Gastrocnemius medialis (tissue), 4 donors: ENCODE data around the gene EPS8. TPM values are rescaled to one million over a fixed set of nuclear protein-coding genes. Genes with fewer than 3 reads are reported as not detected.
A peak's percentile ranks its signal among the peaks of the same experiment; 100 is the strongest.

Experiments
- ATAC-seq, 2 donors: fragments of 150-250 bp; one replicate each; pipeline ENCODE4 v1.9.1; 2016
- DNase-seq, 2 donors: peaks; one replicate each; pipeline ENCODE4 v3.0.0-alpha.2; 2019
- H3K27ac ChIP-seq, 4 donors: fragments of 200-600 bp; sonication (generic); 1 replicate in 1 of 4; 2 replicates in 3 of 4; pipeline ENCODE4 v1.5.1; 2016 to 2018; ENCODE audit warnings: mild to moderate bottlenecking in 2 of 4, moderate library complexity in 1 of 4
- H3K27me3 ChIP-seq, 3 donors: fragments of 200-600 bp; sonication (generic) in 2 of 3; 1 replicate in 1 of 3; 2 replicates in 2 of 3; pipeline versions ENCODE4 v1.5.1 to v1.6.0; 2016 to 2019; ENCODE audit warnings: mild to moderate bottlenecking in 1 of 3, moderate library complexity in 1 of 3
- H3K36me3 ChIP-seq, 2 donors: fragments of 200-600 bp; sonication (generic) in 1 of 2; one replicate each; pipeline ENCODE4 v1.5.1; 2017 to 2018
- H3K4me1 ChIP-seq, 2 donors: fragments of 200-600 bp; sonication (generic) in 1 of 2; one replicate each; pipeline ENCODE4 v1.5.1; 2016 to 2017; ENCODE audit warnings: mild to moderate bottlenecking in 2 of 2
- H3K4me3 ChIP-seq, 4 donors: fragments of 200-600 bp; sonication (generic) in 3 of 4; 1 replicate in 1 of 4; 2 replicates in 3 of 4; pipeline ENCODE4 v1.5.1; 2016 to 2019; ENCODE audit warnings: mild to moderate bottlenecking in 2 of 4
- H3K9me3 ChIP-seq, 3 donors: fragments of 200-600 bp; sonication (generic) in 2 of 3; 1 replicate in 1 of 3; 2 replicates in 2 of 3; pipeline ENCODE4 v1.5.1; 2016 to 2019
- CTCF ChIP-seq, 5 experiments: fragments of 450-650 bp in 3 of 5; fragments of 200-600 bp in 2 of 5; sonication (generic) in 2 of 5; IDR thresholded peaks in 4 of 5; conservative IDR thresholded peaks in 1 of 5; 1 replicate in 4 of 5; 2 replicates in 1 of 5; pipeline ENCODE4 v1.5.1; 2016 to 2019; ENCODE audit warnings: antibody characterized with exemption in 5 of 5, mild to moderate bottlenecking in 3 of 5, moderate library complexity in 3 of 5
- POLR2A ChIP-seq, 2 donors: fragments of 450-650 bp; IDR thresholded peaks; one replicate each; pipeline ENCODE4 v1.6.1; 2017; ENCODE audit warnings: antibody characterized with exemption in 2 of 2, mild to moderate bottlenecking in 2 of 2, moderate library complexity in 2 of 2
- in situ Hi-C, 4 donors: fragments of 200-750 bp; cut with MboI; loops; one replicate each; pipeline versions ENCODE4 v1.15.0 to v1.8.0; 2017; ENCODE audit warnings: low sequenced_read_pairs in 4 of 4
- intact Hi-C: fragments of 100-400 bp; cut with DNase I; formaldehyde crosslinking; loops from one replicate; pipeline ENCODE4 v1.15.1; 2023; ENCODE audit warnings: low total_unique reads
- total RNA-seq, 4 donors: library from RNA; depleted of rRNA; stranded (reverse); fragments of >200 nt; gene quantifications; one replicate each; pipeline versions ENCODE4 v1.1.0 to v1.2.3, GENCODE V29; 2016

EPS8 gene
- total RNA-seq, 4 donors from 2014 or later: 26.8 to 48.4 (median 32.0) TPM

- Histone ChIP-seq H3K36me3 (no peaks in the 10 kb centered on the region), H3K4me3 (peak overlapping the region in 1 of 4 donors; percentile 2), H3K27ac (peak overlapping the region; percentile 53 to 71 (median 63)), H3K9me3 (no peaks in the 10 kb centered on the region), H3K27me3 (no peaks in the 10 kb centered on the region), H3K4me1 (peaks cover 10 to 25% of the 10 kb centered on the region in 2 donors)
- ATAC-seq (no peak), DNase-seq (no peak)
- TF ChIP-seq POLR2A (IDR thresholded peaks at IDR 0.05) (no peak), CTCF (IDR thresholded peaks at IDR 0.05 in 4 of 5, conservative IDR thresholded peaks at IDR 0.05 in 1 of 5) (no peak)
- in situ Hi-C loops: no loop called here
- intact Hi-C loops: no loop called here
Observed at GRCh38 chr12:15701206-15701605, 88.0 kb downstream of the EPS8 start.

- H3K27ac ChIP-seq: peak overlapping the region; percentile 53 to 71 (median 63)
- H3K9me3 ChIP-seq: no peaks in the 10 kb centered on the region
- ATAC-seq: peak; percentile 68 to 77
- TF ChIP-seq CTCF (IDR thresholded peaks at IDR 0.05 in 4 of 5, conservative IDR thresholded peaks at IDR 0.05 in 1 of 5) (no peak), POLR2A (IDR thresholded peaks at IDR 0.05) (no peak)
- H3K4me3 ChIP-seq: peak overlapping the region in 1 of 4 donors; percentile 2
- intact Hi-C loops (no loop called here), in situ Hi-C loops (no loop called here)
- H3K27me3 ChIP-seq: no peaks in the 10 kb centered on the region
- no peaks in the 10 kb centered on the region for H3K36me3 ChIP-seq
- DNase-seq: no peak
- peaks cover 10 to 25% of the 10 kb centered on the region in 2 donors for H3K4me1 ChIP-seq
Observed at GRCh38 chr12:15700595-15700994, 88.6 kb downstream of the EPS8 start.

- in situ Hi-C loops (no loop called here), intact Hi-C loops (no loop called here)
- no peak for TF ChIP-seq POLR2A (IDR thresholded peaks at IDR 0.05)
- no peak for TF ChIP-seq CTCF (IDR thresholded peaks at IDR 0.05 in 4 of 5, conservative IDR thresholded peaks at IDR 0.05 in 1 of 5)
Observed at GRCh38 chr12:15699886-15700285, 89.3 kb downstream of the EPS8 start.

GRCh38 chr12:15698377-15698871 lies 90.8 kb downstream of the EPS8 start:
- in situ Hi-C loops: no loop called here
- Histone ChIP-seq H3K4me3 (no peak overlapping the region), H3K27me3 (no peaks in the 10 kb centered on the region), H3K4me1 (peaks cover 10 to 25% of the 10 kb centered on the region in 2 donors), H3K36me3 (no peaks in the 10 kb centered on the region), H3K9me3 (no peaks in the 10 kb centered on the region), H3K27ac (peak overlapping the region; percentile 59 to 71 (median 63))
- DNase-seq (peak in 1 of 2 donors; percentile 13), ATAC-seq (peak in 1 of 2 donors; percentile 49)
- intact Hi-C loops: no loop called here
- no peak for TF ChIP-seq CTCF (IDR thresholded peaks at IDR 0.05 in 4 of 5, conservative IDR thresholded peaks at IDR 0.05 in 1 of 5)
- TF ChIP-seq POLR2A (IDR thresholded peaks at IDR 0.05): no peak

More at GRCh38 chr12:15699886-15700285, 89.3 kb downstream of the EPS8 start:
- H3K27me3 ChIP-seq: no peaks in the 10 kb centered on the region
- peak overlapping the region in 1 of 4 donors; percentile 2 for H3K4me3 ChIP-seq
- H3K9me3 ChIP-seq: no peaks in the 10 kb centered on the region
- DNase-seq (no peak), ATAC-seq (no peak)
- peaks cover 10 to 25% of the 10 kb centered on the region in 2 donors for H3K4me1 ChIP-seq
- H3K36me3 ChIP-seq: no peaks in the 10 kb centered on the region
- H3K27ac ChIP-seq: peak overlapping the region; percentile 51 to 71 (median 63)

- TF ChIP-seq CTCF (IDR thresholded peaks at IDR 0.05 in 4 of 5, conservative IDR thresholded peaks at IDR 0.05 in 1 of 5) (no peak), POLR2A (IDR thresholded peaks at IDR 0.05) (no peak)
- ATAC-seq (no peak), DNase-seq (no peak)
- no peaks in the 10 kb centered on the region for H3K36me3 ChIP-seq
- H3K27ac ChIP-seq: peak overlapping the region; percentile 59 to 71 (median 63)
- in situ Hi-C loops (no loop called here), intact Hi-C loops (no loop called here)
- no peak overlapping the region for H3K4me3 ChIP-seq
- peaks cover 10 to 25% of the 10 kb centered on the region in 2 donors for H3K4me1 ChIP-seq
- no peaks in the 10 kb centered on the region for H3K9me3 ChIP-seq
- no peaks in the 10 kb centered on the region for H3K27me3 ChIP-seq
Observed at GRCh38 chr12:15697201-15697600, 92.0 kb downstream of the EPS8 start.
